ENCODE data around the gene COCH.

Gene COCH

GRCh38 chr14:30907659-30908057, 33.3 kb downstream of the COCH start:
- no peak for TF ChIP-seq CTCF (IDR thresholded peaks at IDR 0.05; ENCODE audit: extremely low read depth, missing control alignments)
- DNase-seq (ENCODE audit: low spot score): no peak

- DNase-seq (ENCODE audit: low spot score): no peak
- no peak for TF ChIP-seq CTCF (IDR thresholded peaks at IDR 0.05; ENCODE audit: extremely low read depth, missing control alignments)
Observed at GRCh38 chr14:30908826-30909225, 34.5 kb downstream of the COCH start.

GRCh38 chr14:30914812-30915211, 40.5 kb downstream of the COCH start:
- DNase-seq (ENCODE audit: low spot score): no peak
- no peak for TF ChIP-seq CTCF (IDR thresholded peaks at IDR 0.05; ENCODE audit: extremely low read depth, missing control alignments)

- no peak for DNase-seq (ENCODE audit: low spot score)
- no peak for TF ChIP-seq CTCF (IDR thresholded peaks at IDR 0.05; ENCODE audit: extremely low read depth, missing control alignments)
Observed at GRCh38 chr14:30915596-30915995, 41.2 kb downstream of the COCH start.

- no peak for DNase-seq (ENCODE audit: low spot score)
- TF ChIP-seq CTCF (IDR thresholded peaks at IDR 0.05; ENCODE audit: extremely low read depth, missing control alignments): no peak
Observed at GRCh38 chr14:30921305-30921704, 46.9 kb downstream of the COCH start.

- no peak for TF ChIP-seq CTCF (IDR thresholded peaks at IDR 0.05; ENCODE audit: extremely low read depth, missing control alignments)
- no peak for DNase-seq (ENCODE audit: low spot score)
Observed at GRCh38 chr14:30921788-30922187, 47.4 kb downstream of the COCH start.

- no peak for TF ChIP-seq CTCF (IDR thresholded peaks at IDR 0.05; ENCODE audit: extremely low read depth, missing control alignments)
- DNase-seq (ENCODE audit: low spot score): no peak
Observed at GRCh38 chr14:30925254-30925653, 50.9 kb downstream of the COCH start.
